AG10803 (cell line): ENCODE measurements around the gene MARCHF3.
"Not testable (repeated sequence)": the region's sequence is repeated elsewhere in the genome, so short reads cannot be mapped to it uniquely, and the experiment has no call there.

Experiments used
- DNase-seq: peaks from one replicate; pipeline ENCODE4 v3.0.0; 2010; ENCODE audit warnings: low read depth
- H3K4me3 ChIP-seq: 2 replicates; pipeline ENCODE4 v1.5.1; 2011; ENCODE audit warnings: mild to moderate bottlenecking, low read length, control low read depth
- CTCF ChIP-seq: conservative IDR thresholded peaks from 2 replicates; pipeline ENCODE4 v1.5.1; 2011; ENCODE audit warnings: mild to moderate bottlenecking, low read length, control low read depth, inconsistent platforms

Gene MARCHF3

GRCh38 chr5:127022846-127023245 lies 7.5 kb downstream of the MARCHF3 start:
- H3K4me3 ChIP-seq, result no peak overlapping the region
- no peak for DNase-seq
- TF ChIP-seq CTCF, result no peak

GRCh38 chr5:127019928-127020327 lies 10.4 kb downstream of the MARCHF3 start:
- DNase-seq, result no peak
- TF ChIP-seq CTCF, result no peak
- H3K4me3 ChIP-seq, result no peak overlapping the region

GRCh38 chr5:127016722-127017121 lies 13.6 kb downstream of the MARCHF3 start:
- not testable (repeated sequence) for H3K4me3 ChIP-seq

GRCh38 chr5:127015716-127016115 lies 14.6 kb downstream of the MARCHF3 start:
- DNase-seq, result no peak
- TF ChIP-seq CTCF, result no peak
- no peak overlapping the region for H3K4me3 ChIP-seq

More at GRCh38 chr5:127016722-127017121, 13.6 kb downstream of the MARCHF3 start:
- not testable (repeated sequence) for DNase-seq

- no peak for DNase-seq
- no peak for TF ChIP-seq CTCF
- no peak overlapping the region for H3K4me3 ChIP-seq
These were observed 15.8 kb downstream of the MARCHF3 start for GRCh38 chr5:127014573-127014972.

- no peak overlapping the region for H3K4me3 ChIP-seq
- no peak for TF ChIP-seq CTCF
- DNase-seq, result no peak
These were observed 17.0 kb downstream of the MARCHF3 start for GRCh38 chr5:127013407-127013806.

GRCh38 chr5:127012916-127013315 lies 17.4 kb downstream of the MARCHF3 start:
- peak; percentile 83 for DNase-seq
- H3K4me3 ChIP-seq, result no peak overlapping the region
- TF ChIP-seq CTCF, result no peak
